ENCODE measurements around the gene CEP162. TPM values are rescaled to one million over a fixed set of nuclear protein-coding genes. Genes with fewer than 3 reads are reported as not detected.

CEP162 gene
- total RNA-seq, 1 donor from 2014 or later: 11.7 TPM

GRCh38 chr6:84271061-84271716 is 43.7 kb upstream of the CEP162 start:
- no peak overlapping the region for H3K27ac ChIP-seq
- no peaks in the 10 kb centered on the region for H3K36me3 ChIP-seq
- H3K27me3 ChIP-seq: no peaks in the 10 kb centered on the region
- H3K4me1 ChIP-seq: no peaks in the 10 kb centered on the region
- H3K9me3 ChIP-seq: no peaks in the 10 kb centered on the region
- no peak for DNase-seq (ENCODE audit: low spot score in 2 of 2)
- intact Hi-C loops (cut with DNase I): no loop called here
- no peak overlapping the region for H3K4me3 ChIP-seq
- TF ChIP-seq CTCF (IDR thresholded peaks at IDR 0.05): no peak

DNA sequence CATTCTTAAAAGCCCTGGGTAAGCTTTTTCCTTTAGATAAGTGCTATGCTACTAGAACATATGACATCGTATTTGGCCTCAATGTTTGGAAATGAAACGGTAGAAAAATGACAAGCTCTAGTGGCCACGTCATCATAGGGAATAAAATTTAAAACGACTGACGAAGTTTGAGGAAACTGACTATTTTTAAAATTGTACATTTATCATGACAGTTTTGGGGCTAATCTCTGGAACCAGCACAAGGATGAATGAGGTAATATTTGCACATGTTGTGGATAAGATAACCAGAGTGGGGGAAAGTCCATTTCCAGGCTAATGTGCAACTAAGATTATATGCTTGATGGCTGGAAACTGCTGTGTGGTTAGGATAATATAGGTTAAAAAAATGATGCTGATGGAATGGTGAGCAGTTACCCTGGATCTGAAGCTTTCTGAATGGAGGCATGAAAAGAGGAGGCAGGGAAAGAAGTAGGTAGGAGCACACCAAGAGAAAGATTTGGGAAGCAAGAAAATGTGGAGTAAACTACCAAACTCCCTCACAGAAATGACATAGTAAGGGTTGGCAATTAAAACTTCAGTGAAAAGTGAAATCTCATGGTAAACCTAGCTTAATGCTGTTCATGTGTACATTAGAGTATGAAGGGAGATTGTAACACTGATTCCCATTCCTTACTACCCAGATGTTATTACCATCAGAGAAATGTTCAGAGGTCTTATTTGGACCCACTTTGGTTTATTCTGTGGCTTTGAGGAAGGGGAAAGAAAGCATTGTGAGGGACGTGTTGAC is 42.7 kb upstream of the CEP162 start:
- no peak for DNase-seq (ENCODE audit: low spot score in 2 of 2)
- TF ChIP-seq CTCF (IDR thresholded peaks at IDR 0.05): no peak
- Histone ChIP-seq H3K27me3 (no peaks in the 10 kb centered on the region), H3K27ac (peak overlapping the region in 1 of 2 donors; percentile 8), H3K36me3 (no peaks in the 10 kb centered on the region), H3K9me3 (no peaks in the 10 kb centered on the region), H3K4me1 (no peaks in the 10 kb centered on the region), H3K4me3 (no peak overlapping the region)
- intact Hi-C loops (cut with DNase I): no loop called here

- no peak for DNase-seq (ENCODE audit: low spot score in 2 of 2)
- Histone ChIP-seq H3K9me3 (no peaks in the 10 kb centered on the region), H3K4me1 (no peaks in the 10 kb centered on the region), H3K36me3 (no peaks in the 10 kb centered on the region), H3K27me3 (no peaks in the 10 kb centered on the region), H3K4me3 (no peak overlapping the region), H3K27ac (no peak overlapping the region)
- intact Hi-C loops (cut with DNase I): no loop called here
- TF ChIP-seq CTCF (IDR thresholded peaks at IDR 0.05): no peak
Measured at GRCh38 chr6:84268781-84269180, 41.3 kb upstream of the CEP162 start.

DNA sequence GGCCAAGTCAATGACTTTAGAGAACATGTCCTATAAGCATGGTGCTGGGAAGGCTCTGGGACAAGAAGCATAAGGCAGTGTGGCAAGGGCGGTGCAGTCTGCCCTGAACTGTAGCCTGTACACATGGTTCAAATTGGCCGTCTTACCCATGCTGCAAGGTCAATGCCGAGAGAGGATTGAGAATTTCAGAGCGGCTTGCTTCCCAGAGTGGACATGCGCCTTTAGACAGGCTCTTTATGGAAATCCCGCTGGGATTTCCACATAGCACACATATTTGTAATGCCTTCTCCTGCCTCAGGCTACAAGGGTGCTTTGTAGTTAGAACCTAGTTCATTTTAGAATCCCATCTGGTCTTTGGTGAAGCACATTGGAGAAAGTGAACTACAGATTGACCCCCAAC is 36.1 kb upstream of the CEP162 start:
- no peak for TF ChIP-seq CTCF (IDR thresholded peaks at IDR 0.05)
- H3K27me3 ChIP-seq: no peaks in the 10 kb centered on the region
- intact Hi-C loops (cut with DNase I): no loop called here

GRCh38 chr6:84260926-84261325 is 33.5 kb upstream of the CEP162 start:
- Histone ChIP-seq H3K27me3 (no peaks in the 10 kb centered on the region), H3K9me3 (no peaks in the 10 kb centered on the region), H3K36me3 (no peaks in the 10 kb centered on the region), H3K4me3 (no peak overlapping the region), H3K27ac (no peak overlapping the region), H3K4me1 (peaks cover 6 to 12% of the 10 kb centered on the region in 2 donors)
- DNase-seq (ENCODE audit: low spot score in 2 of 2): no peak
- intact Hi-C loops (cut with DNase I): no loop called here
- TF ChIP-seq CTCF (IDR thresholded peaks at IDR 0.05): no peak

More for the DNA sequence above, 36.1 kb upstream of the CEP162 start:
- Histone ChIP-seq H3K9me3 (no peaks in the 10 kb centered on the region), H3K4me3 (no peak overlapping the region), H3K36me3 (no peaks in the 10 kb centered on the region), H3K4me1 (no peaks in the 10 kb centered on the region), H3K27ac (peak overlapping the region in 1 of 2 donors; percentile 15)
- DNase-seq (ENCODE audit: low spot score in 2 of 2): no peak

Measured in ascending aorta (tissue), 2 donors.